Loucy (cell line): ENCODE data around the gene IGF1R.

Source experiments
- H2AFZ ChIP-seq: fragments of 200-600 bp; sonication (generic); 2 replicates; pipeline ENCODE4 v1.6.0; 2016; ENCODE audit warnings: antibody characterized with exemption, mild to moderate bottlenecking, low read length, moderate library complexity
- H3F3A ChIP-seq: fragments of 200-600 bp; 2 replicates; pipeline ENCODE4 v1.6.0; 2016; ENCODE audit warnings: antibody characterized with exemption, low read depth, mild to moderate bottlenecking
- H3K27me3 ChIP-seq: fragments of 200-600 bp; sonication (generic); 2 replicates; pipeline ENCODE4 v1.6.1; 2014; ENCODE audit warnings: low read length, mild to moderate bottlenecking; ENCODE audit not compliant: insufficient read depth, poor library complexity, severe bottlenecking
- H3K36me3 ChIP-seq: fragments of 200-600 bp; sonication (generic); 2 replicates; pipeline ENCODE4 v1.6.1; 2016; ENCODE audit warnings: low read length; ENCODE audit not compliant: insufficient read depth
- H3K4me1 ChIP-seq: fragments of 200-600 bp; sonication (generic); 2 replicates; pipeline ENCODE4 v1.5.1; 2014; ENCODE audit warnings: low read length, mild to moderate bottlenecking; ENCODE audit not compliant: insufficient read depth, poor library complexity, severe bottlenecking
- H3K4me2 ChIP-seq: fragments of 200-600 bp; sonication (generic); 2 replicates; pipeline ENCODE4 v1.6.0; 2014; ENCODE audit warnings: antibody characterized with exemption, low read length, low read depth, mild to moderate bottlenecking; ENCODE audit not compliant: poor library complexity, severe bottlenecking
- H3K4me3 ChIP-seq: fragments of 200-600 bp; sonication (generic); 2 replicates; pipeline ENCODE4 v1.5.1; 2014; ENCODE audit warnings: low read length, mild to moderate bottlenecking, mixed read lengths; ENCODE audit not compliant: poor library complexity, severe bottlenecking
- H3K79me2 ChIP-seq: fragments of 200-600 bp; sonication (generic); 2 replicates; pipeline ENCODE4 v1.6.1; 2014; ENCODE audit warnings: low read length; ENCODE audit not compliant: insufficient read depth
- H3K9ac ChIP-seq: fragments of 200-600 bp; sonication (generic); 2 replicates; pipeline ENCODE4 v1.6.0; 2014; ENCODE audit warnings: mild to moderate bottlenecking, low read depth, low read length, moderate library complexity; ENCODE audit not compliant: poor library complexity, severe bottlenecking
- H3K9me2 ChIP-seq: fragments of 200-600 bp; sonication (generic); replicated peaks from 2 replicates; pipeline ENCODE4 v1.6.1; 2016; ENCODE audit warnings: low read depth, low read length, mixed read lengths
- H3K9me3 ChIP-seq: fragments of 200-600 bp; sonication (generic); 2 replicates; pipeline ENCODE4 v1.6.1; 2014; ENCODE audit warnings: mild to moderate bottlenecking, antibody characterized with exemption, low read length, low read depth; ENCODE audit not compliant: insufficient read depth
- H4K20me1 ChIP-seq: fragments of 200-600 bp; sonication (generic); 2 replicates; pipeline ENCODE4 v1.6.0; 2014; ENCODE audit warnings: antibody characterized with exemption, low read length, mild to moderate bottlenecking; ENCODE audit not compliant: insufficient read depth, poor library complexity, severe bottlenecking
- EZH2phosphoT487 ChIP-seq: fragments of 200-600 bp; IDR thresholded peaks from 2 replicates; pipeline ENCODE4 v1.6.1; 2018; ENCODE audit warnings: antibody characterized with exemption, mild to moderate bottlenecking, moderate library complexity, borderline replicate concordance
- TF ChIP-seq, protein P1 (sequence below): fragments of 200-600 bp; sonication (generic); conservative IDR thresholded peaks from 2 replicates; pipeline ENCODE4 v1.5.1; 2014; ENCODE audit warnings: mild to moderate bottlenecking, antibody characterized with exemption, low read length

IGF1R gene

DNA sequence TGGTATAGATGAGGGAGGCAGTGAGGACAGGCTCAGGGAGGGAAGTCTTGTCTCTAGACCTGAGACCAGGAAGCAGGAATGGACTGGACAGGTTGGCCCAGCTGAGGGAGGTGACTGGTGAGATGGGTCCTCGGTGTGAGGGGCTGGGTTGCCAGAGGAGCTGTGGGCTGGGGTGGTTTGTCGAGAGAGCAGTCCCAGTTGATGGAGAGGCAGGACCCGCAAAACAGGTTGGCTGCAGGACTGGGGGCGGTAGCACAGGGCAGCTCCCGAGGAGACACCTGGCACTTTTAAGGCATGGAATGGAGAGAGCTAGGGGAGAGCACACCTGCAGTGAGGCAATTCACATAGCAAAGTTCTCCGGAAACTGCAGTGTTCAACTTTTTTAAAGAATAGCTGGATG, 14.7 kb downstream of the IGF1R start:
- Histone ChIP-seq H3K4me2 (no peak overlapping the region), H4K20me1 (peaks cover 19% of the 10 kb centered on the region), H3K9me2 (no peaks in the 10 kb centered on the region), H3K79me2 (peaks cover 95% of the 10 kb centered on the region), H3F3A (no peaks in the 10 kb centered on the region), H3K4me1 (peaks cover 16% of the 10 kb centered on the region), H3K4me3 (no peak overlapping the region), H3K27me3 (no peaks in the 10 kb centered on the region), H3K36me3 (no peaks in the 10 kb centered on the region; the same call in 1 of the 2 replicates), H3K9ac (no peak overlapping the region), H2AFZ (no peak overlapping the region), H3K9me3 (no peaks in the 10 kb centered on the region)
- TF ChIP-seq, protein P1, sequence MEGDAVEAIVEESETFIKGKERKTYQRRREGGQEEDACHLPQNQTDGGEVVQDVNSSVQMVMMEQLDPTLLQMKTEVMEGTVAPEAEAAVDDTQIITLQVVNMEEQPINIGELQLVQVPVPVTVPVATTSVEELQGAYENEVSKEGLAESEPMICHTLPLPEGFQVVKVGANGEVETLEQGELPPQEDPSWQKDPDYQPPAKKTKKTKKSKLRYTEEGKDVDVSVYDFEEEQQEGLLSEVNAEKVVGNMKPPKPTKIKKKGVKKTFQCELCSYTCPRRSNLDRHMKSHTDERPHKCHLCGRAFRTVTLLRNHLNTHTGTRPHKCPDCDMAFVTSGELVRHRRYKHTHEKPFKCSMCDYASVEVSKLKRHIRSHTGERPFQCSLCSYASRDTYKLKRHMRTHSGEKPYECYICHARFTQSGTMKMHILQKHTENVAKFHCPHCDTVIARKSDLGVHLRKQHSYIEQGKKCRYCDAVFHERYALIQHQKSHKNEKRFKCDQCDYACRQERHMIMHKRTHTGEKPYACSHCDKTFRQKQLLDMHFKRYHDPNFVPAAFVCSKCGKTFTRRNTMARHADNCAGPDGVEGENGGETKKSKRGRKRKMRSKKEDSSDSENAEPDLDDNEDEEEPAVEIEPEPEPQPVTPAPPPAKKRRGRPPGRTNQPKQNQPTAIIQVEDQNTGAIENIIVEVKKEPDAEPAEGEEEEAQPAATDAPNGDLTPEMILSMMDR, result no peak
- TF ChIP-seq EZH2phosphoT487, result no peak

DNA sequence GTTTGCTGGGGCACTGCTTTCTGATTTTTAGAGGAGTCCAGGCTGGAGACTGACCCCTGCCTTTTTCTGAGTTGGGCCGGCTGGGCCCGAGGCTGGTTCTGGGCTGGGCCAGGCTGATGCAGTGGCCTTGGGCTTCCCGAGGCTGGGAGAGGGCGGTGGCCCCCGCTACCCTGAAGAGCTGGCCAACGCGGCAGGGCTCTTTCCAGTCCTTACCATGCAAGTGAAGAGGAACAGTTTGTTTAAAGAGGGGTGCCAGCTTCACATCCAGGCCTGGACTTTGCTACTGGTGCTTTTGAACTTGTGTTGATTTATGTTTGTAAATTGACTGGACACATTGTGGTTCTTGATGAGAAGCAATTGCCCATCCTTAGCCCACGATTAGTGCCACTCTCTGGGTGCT, 15.3 kb downstream of the IGF1R start:
- no peaks in the 10 kb centered on the region for H3F3A ChIP-seq
- no peak overlapping the region for H2AFZ ChIP-seq
- no peak for TF ChIP-seq EZH2phosphoT487
- TF ChIP-seq, protein P1, result no peak
- peaks cover 20% of the 10 kb centered on the region for H3K4me1 ChIP-seq
- no peak overlapping the region for H3K9ac ChIP-seq
- no peaks in the 10 kb centered on the region for H3K27me3 ChIP-seq
- H3K4me3 ChIP-seq, result no peak overlapping the region
- no peak overlapping the region for H3K4me2 ChIP-seq
- H4K20me1 ChIP-seq, result peaks cover 17% of the 10 kb centered on the region
- H3K9me3 ChIP-seq, result no peaks in the 10 kb centered on the region
- peaks cover 96% of the 10 kb centered on the region for H3K79me2 ChIP-seq
- no peaks in the 10 kb centered on the region for H3K9me2 ChIP-seq
- no peaks in the 10 kb centered on the region; the same call in 1 of the 2 replicates for H3K36me3 ChIP-seq

DNA sequence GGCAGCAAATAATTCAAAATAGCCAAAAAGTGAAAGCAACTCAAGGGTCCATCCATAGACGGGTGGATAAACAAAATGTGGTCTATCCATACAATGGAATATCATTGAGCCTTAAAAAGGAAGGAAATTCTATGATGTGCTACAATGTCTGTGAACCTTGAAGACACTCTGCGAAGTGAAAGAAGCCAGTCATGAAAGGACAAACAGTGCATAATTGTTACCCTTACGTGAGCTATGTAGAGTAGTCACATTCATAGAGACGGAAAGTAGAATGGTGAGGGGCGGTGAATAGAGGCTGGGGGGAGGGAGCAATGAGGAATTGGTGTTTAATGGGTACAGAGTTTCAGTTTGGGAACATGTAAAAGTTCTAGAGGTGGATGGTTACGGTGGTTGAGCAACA, 18.1 kb downstream of the IGF1R start:
- TF ChIP-seq, protein P1, result no peak
- TF ChIP-seq EZH2phosphoT487, result no peak
- no peaks in the 10 kb centered on the region for H3F3A ChIP-seq
- no peak overlapping the region for H3K9ac ChIP-seq
- peaks cover 43% of the 10 kb centered on the region for H3K4me1 ChIP-seq
- peaks cover 12% of the 10 kb centered on the region for H4K20me1 ChIP-seq
- H3K27me3 ChIP-seq, result no peaks in the 10 kb centered on the region
- H3K4me2 ChIP-seq, result no peak overlapping the region
- H3K9me2 ChIP-seq, result no peaks in the 10 kb centered on the region
- H2AFZ ChIP-seq, result no peak overlapping the region
- no peaks in the 10 kb centered on the region for H3K9me3 ChIP-seq
- no peaks in the 10 kb centered on the region for H3K36me3 ChIP-seq
- H3K79me2 ChIP-seq, result peaks cover 98% of the 10 kb centered on the region
- H3K4me3 ChIP-seq, result no peak overlapping the region
